Suppressor macrophage treated with lipopolysaccharide for 4 hours (primary cell): Measurements from ENCODE around the gene NRG2.

Experiments
- DNase-seq: peaks from one replicate; pipeline ENCODE4 v3.0.0-alpha.2; 2020

The NRG2 gene

DNA sequence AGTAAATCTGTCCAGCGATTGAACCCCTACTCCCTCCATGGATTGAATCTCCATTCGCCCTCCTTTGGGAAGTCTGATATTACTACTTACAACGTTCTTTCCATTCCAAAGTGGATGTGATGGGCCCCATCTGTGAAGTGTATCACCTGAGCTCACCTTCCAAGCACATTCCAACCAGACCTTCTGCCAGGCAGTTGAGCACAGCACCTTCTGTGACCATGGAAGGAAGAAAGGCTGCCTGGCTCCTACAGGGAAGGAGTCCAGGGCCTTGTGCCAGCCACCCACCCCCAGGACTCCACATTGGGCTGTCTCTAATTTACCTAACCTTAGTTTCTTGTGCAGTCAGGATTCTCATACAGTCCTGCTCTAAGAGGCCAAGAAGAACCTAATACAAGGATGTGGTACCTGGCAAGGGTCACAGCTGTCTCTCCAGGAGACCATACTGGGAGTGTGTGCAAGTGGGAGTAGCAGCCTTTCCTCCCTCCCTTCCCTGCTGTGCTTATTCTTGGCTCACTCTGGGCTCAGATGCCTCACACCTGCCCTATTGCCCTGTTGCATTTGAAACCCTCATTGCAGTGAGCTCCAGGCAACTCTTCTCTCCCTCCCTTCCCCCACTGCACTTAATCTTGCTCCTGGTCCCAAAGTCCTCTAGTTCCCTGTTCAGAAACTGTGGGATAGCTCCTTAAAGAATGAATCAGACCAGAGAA, 116.1 kb downstream of the NRG2 start:
- DNase-seq = no peak

DNA sequence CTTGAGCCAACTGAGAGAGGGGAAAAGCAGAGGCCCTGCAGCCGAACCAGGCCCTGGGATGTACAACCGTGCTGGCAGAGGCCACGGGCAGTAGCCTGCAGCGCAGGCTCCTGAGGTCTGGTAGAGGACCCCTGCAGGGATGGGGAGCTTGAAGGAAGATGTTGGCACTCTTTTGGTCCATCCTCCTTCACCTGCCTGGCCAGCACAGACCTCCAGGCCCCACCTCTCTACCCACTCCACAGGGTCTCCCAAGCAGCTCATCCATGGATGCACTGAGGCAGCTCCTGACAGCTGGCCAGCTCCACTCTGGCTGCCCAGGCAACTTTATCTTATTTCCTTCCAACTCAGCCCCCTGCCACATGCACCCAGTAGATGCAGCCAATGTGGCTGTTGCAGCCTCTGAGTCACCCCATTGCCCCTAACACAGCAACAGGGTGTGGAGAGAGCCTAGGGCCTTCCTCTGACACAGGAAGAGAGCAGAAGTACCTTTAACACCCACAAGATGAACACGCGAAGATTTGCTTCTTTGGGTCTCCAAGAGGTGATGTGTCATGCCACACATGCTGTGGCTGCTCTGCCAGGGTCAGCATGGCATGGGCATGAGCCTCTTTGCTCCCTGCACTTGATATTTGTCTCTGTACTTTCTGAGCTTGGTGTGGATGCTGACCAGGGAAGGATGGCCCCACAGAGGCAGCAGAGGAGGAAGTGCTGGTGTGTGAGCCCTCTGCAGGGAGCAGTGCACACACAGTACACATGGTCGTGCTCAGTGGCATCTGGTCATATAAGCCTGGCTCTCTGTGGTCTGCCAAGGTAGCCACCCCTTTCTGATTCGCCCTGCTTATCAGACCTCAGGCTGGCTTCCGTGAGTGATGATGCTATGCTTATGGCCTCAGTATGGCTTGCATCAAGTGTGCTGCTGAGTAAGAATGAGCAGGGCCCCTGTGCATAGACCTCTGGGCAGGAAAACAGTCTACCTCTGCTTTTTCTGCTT, 117.2 kb downstream of the NRG2 start:
- DNase-seq = no peak

DNA sequence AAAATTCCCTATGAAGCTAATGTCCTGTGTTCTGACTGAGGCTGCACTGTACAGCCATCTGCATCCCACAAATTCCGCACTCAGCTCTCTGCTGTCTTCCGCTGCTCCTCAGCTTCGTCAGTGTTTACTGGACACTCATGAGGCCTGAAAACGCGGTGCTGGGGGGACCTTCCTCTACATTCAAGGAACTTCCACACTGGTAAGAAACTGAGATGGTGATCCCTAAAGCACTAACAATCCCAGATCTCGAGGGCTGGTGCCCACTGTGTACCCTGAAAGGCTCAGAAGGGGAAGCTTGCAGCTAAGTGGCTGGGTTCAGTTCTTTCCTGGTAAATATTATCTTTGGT, 117.9 kb downstream of the NRG2 start:
- no peak for DNase-seq

DNA sequence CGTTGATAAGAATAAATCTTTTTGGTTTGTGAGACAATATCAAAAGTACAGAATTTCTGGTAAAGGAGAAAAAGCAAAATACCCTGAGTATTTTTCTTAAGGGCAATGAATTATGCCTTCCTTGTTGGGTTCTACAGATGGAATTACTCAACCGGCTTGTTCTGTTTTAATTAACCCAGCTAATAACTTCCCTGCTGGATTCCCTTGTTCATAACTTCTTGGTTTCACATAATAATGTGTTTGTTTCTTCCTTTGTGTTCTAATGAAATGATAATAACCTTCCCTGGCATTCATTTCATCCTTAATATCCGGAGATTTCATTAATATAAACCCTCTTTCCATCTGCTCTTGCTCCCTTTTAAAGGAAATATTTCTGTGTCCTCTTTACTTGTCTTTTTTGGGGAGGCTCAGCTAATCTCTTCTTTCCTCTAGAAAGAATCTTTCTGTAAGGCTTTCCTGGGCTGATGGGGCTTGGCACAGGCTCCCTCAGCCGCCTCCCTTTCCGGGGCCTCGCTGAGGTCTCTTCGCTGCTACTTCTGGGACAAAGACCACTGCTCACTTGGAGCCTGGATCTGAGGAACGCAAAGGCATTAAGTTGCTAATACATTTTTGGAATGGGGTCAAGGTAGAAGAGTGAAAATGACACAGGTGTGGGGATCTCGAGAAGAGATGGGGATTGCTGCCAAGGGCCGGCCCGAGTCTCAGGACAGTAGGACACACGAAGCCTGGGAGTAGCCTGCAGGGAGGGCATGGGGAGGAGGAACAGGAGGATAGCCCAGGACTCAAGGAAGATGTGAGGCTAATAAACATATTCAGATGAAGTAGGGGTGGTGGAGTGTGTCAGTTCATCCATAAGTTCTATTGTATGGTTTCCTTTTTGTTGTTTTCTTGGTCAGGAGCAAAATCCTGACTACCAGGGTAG, 118.5 kb downstream of the NRG2 start:
- no peak for DNase-seq

DNA sequence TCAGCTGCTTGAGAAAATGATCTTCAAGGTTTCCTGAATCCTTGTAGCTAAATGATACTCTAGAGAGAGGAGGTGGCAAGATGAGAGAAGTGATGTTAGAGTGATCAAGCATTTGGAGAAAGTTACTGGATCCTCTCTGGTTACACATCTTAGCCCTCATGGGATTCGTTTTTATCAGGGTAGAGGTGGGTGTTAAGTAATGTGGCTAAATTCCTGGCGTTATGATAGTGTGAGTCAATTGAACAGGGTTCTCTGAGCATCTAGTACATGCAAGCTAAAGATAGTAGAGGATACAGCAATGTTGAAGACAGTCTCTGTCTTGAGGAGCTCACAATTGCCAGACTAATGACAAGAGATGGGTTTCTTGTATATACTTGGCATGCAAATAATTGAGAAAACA, 123.8 kb downstream of the NRG2 start:
- DNase-seq = no peak

DNA sequence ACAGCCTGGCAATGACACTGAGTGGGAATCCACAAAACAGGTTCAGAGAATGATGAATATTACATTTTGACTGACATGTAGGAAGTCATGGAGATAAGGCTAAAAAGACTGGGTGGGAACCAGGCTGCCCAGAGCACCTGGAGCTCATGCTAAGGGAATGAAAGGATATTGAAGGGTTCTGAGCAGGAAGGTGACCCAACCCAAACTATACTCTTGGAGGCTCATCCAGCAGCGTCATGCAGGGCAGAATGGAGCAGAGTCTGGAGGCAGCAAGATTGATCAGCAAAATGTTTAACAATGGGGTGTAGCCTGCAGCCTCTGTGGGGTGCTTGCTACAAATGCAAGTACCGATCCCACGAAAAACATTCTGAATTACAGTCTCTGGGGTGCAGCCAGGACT, 127.3 kb downstream of the NRG2 start:
- no peak for DNase-seq

DNA sequence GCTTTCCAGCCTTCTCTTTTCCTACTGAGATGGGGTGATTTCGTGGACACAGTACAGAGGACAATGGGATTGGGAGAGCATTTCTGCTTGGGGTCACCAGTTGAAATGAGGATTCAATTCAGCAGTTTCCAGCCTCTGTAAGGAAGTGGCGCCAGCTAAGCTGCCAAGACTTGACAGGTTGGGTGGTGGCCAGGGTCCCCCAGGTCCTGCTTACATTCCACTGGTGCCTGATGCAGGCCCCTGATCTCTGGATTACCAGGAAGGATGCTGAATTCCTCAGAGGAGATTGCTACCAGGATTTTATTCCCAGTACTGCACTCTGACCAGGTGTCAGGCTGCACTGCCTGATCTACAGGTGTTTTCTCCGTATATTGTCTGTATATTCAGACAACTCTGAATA, 127.8 kb downstream of the NRG2 start:
- DNase-seq = no peak

DNA sequence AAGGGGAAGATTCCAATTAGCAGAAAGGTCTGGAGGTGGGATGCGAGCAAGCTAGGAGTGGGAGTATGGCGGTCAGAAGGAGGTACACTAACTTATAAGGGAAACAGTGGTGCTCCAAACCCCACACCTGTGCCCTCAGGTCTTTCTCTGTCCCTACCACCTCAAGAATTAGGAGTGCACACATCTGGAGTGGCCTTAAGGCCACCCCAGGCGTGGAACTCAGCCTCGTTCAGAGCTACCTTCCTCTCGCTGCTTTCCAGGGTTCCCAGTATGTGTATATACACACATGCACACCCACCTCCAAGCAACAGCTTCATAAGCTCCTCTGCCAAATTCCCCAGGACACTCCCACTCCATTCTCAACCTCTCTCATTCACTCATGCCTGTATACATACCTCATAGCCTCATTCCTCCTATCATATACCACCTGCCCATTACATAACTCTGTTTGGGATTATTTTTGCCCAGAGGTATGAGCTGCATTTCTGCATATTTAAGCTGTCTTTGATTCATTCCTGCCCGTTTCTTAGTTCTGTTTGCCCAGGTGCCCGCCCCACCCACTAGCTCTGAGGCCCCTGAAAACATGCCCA, 128.8 kb downstream of the NRG2 start:
- DNase-seq = no peak

DNA sequence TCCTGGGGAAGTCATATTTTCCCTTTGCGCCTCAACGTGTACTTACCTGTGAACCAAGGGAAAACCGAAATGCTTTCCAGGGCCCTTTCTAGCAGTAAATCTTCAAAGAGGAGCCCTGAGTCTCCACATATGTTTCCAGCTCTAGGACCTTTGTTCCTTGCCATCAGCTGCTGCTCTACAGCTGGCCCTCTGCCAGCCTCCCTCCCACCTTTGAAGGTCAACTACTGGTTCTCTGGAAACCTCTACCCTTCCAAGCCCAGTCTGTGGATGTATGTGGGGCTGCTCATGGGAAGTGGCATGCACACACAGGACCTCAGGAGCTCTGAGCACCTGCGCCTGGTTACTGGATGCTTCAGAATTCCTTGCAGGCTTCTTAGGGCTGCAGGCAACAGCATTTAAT, 130.3 kb downstream of the NRG2 start:
- no peak for DNase-seq

DNA sequence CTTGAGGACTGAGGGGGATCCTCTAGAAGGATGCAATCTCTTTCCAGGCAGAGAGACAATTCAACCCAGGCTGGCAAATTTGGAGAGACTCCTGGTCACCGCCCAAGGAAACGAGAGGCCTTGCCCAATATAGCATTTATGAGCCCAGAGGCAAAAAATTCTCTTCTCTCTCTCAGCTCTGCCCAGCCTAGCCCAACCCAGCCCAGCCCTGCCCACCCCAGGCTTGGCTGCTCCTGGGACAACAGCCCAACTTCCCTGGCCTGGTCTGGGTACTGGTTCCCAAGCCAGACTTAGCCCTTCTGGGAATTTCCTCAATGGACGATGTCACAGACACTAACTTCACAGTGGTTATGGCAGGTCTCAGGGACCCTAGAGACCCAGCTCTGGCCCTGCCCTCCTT, 130.9 kb downstream of the NRG2 start:
- DNase-seq = no peak

DNA sequence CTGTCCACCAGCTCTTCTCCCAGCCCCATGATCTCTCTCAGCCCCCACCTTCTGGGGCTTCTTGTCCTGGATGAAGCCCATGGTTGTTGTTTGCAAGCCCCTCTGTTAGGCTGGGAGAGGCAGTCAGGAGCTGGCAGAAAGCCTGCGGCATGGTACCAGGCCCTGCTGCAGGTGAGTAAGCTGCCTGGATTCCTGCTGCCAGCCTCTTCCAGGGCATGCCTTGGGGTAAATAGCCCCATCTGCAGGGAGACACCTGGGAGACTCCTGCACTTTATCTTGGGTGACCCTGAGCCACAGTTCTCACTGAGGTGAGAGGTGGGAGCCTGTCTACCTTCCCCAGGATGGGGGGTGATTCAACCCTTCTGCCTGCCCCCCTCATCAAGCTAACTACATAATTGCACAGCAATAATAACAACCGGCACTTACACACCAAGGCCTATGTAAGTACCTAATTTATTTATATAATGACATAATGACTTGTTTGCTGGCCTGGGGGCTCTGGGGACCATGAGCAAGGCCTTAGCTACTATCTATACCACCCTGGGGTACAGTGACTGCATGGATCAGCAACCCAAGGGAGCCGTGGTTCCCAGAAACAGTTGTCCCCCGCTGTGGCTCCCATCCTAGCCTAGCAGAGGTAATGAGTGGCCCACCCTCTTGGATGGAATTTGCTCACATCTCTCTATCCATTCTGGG, 131.5 kb downstream of the NRG2 start:
- no peak for DNase-seq

DNA sequence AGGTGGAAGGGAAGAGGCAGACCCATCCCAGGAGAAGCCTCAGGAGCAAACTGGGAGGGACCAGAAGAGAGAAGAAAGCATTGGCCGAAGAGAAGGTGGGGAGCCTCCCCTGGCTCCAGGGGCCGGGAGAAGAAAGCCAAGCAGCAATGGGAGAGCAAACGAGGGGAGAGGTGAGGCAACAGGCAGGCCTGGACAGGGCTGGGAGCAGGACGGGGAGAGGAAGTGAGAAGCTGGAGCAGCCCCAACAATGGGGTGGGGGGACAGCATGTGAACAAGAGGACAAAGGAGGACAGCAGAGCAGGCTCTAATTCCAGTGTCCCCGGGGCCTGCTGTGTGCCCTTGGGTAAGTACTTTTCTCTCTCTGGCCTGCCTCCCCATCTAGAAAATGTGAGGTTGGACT, 132.2 kb downstream of the NRG2 start:
- no peak for DNase-seq

DNA sequence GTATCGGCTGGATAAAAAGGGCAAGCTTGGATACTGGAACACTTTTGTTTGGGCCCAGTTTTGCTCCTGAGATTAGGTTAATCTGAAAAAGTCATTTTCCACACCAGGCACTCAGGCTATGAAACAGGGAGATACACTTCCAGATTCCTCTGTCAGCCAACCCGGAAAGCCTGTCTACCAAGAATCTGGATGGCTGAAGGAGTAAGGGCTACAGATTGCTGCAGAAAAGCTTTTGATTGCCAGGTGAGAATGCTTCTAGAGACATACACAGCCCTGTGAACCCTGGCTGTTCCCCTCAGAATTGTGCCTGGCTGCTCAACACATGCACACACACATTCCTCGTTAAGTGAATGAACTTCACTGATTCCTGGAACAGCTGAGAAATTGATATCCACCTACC, 133.1 kb downstream of the NRG2 start:
- DNase-seq = no peak

DNA sequence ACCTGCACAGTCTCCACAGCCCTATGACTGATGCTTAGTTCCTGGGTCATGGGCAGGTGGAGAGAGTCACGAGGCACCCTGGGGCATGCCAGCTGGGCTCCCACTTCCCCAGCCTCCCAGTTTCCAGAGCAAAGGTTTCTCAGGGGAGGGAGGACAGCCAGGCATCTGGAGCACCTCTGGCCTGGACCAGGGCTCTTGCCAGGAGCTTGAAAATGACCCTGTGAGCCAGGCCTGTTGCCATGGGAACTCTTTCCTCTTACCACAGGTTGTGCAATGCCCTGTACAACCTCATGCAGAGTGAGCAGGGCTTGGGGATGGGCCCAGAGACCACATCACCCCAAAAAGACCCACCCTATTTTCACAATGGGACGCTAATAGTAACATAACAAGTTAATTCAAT, 134.3 kb downstream of the NRG2 start:
- no peak for DNase-seq

DNA sequence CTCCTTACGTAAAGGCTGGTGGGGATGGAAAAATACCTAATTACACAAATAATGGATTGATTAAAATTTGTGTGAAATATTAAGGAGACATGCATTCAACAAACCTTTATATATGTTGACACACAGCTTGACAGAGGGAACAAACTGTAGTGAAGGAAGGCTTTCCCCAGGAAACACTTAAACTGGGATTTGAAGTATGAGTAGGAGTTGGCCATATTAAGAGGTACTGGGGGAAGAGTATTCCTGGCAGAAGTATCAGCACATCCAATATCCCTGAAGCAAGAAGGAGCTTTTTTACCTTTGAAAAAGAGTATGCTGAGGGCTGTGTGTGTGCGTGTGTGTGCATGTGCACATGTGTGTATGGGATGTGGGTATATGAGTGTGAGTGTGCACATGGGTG, 136.4 kb downstream of the NRG2 start:
- DNase-seq = no peak

DNA sequence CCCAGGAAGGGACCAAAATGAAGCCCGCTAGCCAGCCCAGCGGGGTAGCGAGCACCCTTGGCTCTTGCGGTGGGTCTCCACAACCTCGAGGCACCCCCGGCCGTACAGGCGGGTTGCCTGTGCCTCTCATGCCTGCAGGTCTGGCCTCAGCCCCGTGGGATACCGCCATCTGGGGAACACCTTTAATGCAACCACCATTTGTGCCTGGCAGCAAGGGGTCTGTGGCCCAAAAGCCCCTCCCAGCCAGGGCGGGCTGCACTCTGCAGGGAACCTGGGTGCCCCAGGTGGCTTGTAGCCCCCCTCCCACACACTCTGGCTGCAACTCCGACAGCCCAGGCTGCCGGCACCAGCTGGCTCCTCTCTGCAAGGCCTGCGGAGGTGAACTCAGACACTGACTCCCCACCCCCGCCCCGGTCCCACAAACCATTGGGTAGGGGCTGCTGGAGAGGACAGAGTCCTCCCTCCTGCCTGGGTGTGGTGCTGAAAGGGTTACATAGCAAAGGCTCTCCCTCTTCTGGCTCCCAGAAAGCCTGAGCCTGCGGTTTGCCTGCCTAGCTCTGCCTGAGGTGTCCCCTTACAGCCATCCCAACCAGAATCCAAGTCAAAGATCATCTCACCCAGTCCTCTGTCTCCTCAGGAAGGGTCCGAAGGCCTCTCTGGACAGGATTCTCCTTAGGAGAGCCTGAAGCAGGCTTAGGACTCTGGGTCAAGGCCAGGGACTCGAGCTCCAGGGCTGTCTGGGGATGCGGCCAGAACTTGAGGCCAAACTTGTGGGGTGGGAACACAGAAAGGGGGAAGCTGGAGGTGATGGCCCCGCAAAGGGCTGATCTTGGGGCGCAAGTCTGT, 138.1 kb downstream of the NRG2 start:
- DNase-seq = no peak

DNA sequence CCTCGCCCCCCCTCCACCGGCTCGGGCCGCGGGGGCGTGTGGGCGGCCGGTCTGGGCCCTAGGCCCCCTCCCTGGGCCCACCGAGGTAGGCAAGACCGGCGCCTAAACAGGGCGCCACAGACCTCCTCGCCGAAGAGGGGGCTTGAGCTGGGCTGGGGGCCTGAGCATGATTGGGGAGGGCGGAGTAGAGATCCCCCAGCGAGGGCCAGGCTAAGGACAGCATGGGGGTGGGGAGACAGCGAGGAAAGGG, 138.6 kb downstream of the NRG2 start:
- no peak for DNase-seq

DNA sequence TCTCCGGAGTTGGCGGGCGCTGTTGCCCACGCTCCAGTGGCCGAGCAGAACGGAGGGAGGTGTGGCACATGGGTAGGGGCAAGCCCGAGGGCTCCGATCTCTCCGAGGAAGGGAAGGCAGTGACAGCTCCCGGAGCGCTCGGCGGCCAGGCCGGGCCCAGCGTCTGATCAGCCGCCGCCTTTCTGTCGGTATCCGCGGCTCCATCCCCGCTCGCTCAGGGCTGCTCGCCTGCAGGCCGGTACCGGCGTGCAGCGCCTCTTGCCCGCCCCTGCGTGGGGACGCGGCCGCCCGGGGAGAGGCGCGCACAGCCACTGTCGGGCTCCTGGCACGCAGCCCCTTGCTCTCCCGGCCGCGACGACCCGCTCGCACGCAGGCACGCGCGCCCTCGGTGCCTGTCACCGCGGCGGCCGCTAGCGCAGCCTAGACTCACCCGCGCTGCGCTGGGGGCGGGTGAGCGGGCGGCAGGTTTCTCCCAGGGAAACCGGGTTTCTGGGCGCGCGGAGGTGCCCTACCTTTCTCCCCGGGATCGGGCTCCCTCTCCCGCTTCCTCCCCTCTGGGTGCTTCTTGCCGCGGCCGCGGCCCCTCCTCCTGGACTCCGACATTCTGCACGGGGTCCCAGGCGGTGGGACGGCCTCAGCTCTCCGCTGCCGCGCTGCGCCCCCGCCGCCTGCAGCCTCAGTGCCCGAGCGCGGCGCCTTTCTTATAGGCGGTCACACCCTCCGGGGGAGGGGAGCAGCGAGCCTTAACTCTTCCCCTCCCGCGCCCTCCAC, 139.1 kb downstream of the NRG2 start:
- no peak for DNase-seq

DNA sequence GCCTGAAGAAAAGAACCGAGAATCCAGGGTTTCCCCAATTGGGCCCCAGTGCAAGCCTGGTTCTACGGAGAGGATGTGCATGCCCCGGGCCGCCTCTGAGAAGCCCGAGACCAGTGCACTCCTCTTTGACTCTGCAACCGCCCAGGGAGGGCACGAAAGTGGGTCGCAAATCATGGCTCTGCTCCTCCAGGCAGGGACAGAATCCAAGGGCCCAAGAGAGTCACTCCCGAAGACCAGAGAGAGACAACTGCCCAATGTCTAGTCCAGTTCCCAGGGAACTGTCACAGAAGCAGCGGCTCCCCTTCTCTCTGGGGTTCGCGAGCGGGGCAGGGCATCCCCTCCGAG, 139.7 kb downstream of the NRG2 start:
- no peak for DNase-seq

DNA sequence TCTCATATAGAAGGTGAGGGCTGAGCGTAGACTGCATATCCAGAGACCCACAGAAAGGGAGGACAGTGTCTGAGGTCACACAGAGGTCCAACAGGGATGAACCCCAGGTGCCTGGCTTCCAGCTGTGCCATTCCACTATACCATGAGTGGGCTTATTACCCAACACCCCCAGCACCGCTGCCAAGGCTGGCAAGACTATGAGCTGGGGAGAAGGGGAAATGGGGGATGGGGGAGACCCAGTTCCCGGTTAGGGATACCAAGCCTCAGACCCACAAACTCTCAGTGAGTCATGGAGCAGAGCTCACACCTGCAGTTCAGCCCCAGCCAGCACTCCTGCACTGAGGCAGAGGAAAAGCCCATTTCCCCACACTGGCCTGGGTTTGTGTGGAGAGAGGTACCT, 141.1 kb downstream of the NRG2 start:
- no peak for DNase-seq

DNA sequence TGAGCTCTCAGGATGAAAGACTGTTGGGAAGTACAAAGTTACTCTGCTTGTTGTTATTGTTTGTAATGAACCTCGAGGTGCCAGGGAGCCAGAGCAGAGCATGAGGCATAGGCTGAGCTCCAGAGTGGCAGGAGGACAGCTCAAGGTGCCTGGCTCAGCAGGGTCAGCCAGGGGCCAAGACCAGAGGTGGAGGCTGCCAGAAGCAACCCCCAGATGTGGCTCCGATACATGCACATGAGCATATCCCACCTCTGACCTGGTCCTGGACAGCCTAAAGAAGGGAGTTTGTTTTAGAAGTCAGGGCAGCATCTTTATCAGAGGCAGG, 141.9 kb downstream of the NRG2 start:
- no peak for DNase-seq
